Measurements from ENCODE around the gene RBM10. TPM values are rescaled to one million over a fixed set of nuclear protein-coding genes. Genes with fewer than 3 reads are reported as not detected.

RBM10 gene
- total RNA-seq, 2 experiments from 2014 or later = 44.9 to 45.6 TPM

- Histone ChIP-seq H3K4me1 (ENCODE audit: insufficient read depth, low read length, poor library complexity, severe bottlenecking) (peaks cover 26% of the 10 kb centered on the region), H3K27ac (ENCODE audit: low read depth, low read length, poor library complexity, severe bottlenecking) (peak within 1 kb of the TSS; percentile 80), H3K9me3 (ENCODE audit: low read length) (no peaks in the 10 kb centered on the region), H3K36me3 (ENCODE audit: insufficient read depth, low read length) (peaks cover 60% of the 10 kb centered on the region), H4K20me1 (ENCODE audit: insufficient read depth, low read length) (peaks cover 16% of the 10 kb centered on the region), H3K9me2 (ENCODE audit: insufficient read depth, low read length) (no peaks in the 10 kb centered on the region), H2AFZ (ENCODE audit: low read length) (peak within 1 kb of the TSS; percentile 49; the same call in 1 of the 2 replicates), H3K4me2 (ENCODE audit: low read length) (peak within 1 kb of the TSS; percentile 96), H3K79me2 (ENCODE audit: insufficient read depth, low read depth, low read length) (peaks cover 38% of the 10 kb centered on the region), H3K4me3 (ENCODE audit: low read depth, low read length, poor library complexity, severe bottlenecking) (peak within 1 kb of the TSS; percentile 98)
- ChIA-PET POLR2A (interaction anchor here (0.6 to 1.3 kb wide), 5 partner anchors 11 to 99 kb away, joined by 3 to 8 read pairs (median 3); no protein-coding TSS in a partner anchor), CTCF (ENCODE audit: unreplicated experiment) (no interaction called here)
- TF ChIP-seq, protein P1, sequence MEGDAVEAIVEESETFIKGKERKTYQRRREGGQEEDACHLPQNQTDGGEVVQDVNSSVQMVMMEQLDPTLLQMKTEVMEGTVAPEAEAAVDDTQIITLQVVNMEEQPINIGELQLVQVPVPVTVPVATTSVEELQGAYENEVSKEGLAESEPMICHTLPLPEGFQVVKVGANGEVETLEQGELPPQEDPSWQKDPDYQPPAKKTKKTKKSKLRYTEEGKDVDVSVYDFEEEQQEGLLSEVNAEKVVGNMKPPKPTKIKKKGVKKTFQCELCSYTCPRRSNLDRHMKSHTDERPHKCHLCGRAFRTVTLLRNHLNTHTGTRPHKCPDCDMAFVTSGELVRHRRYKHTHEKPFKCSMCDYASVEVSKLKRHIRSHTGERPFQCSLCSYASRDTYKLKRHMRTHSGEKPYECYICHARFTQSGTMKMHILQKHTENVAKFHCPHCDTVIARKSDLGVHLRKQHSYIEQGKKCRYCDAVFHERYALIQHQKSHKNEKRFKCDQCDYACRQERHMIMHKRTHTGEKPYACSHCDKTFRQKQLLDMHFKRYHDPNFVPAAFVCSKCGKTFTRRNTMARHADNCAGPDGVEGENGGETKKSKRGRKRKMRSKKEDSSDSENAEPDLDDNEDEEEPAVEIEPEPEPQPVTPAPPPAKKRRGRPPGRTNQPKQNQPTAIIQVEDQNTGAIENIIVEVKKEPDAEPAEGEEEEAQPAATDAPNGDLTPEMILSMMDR (conservative IDR thresholded peaks at IDR 0.05; ENCODE audit: low read length) = no peak
- TF ChIP-seq EZH2phosphoT487 (IDR thresholded peaks at IDR 0.05; ENCODE audit: borderline replicate concordance, low read depth, low read length) = no peak
- no TSS peak for BruUV-seq (replicated peaks)
- peak; percentile 83 for DNase-seq (ENCODE audit: low spot score)
- intact Hi-C loops (cut with micrococcal nuclease; ENCODE audit: unreplicated experiment) = loop anchor here (1.0 to 2.0 kb wide), 4 partner anchors 15 to 432 kb away; partner anchors contain the start of genes ELK1, UBA1 and USP11
Observed at GRCh38 chrX:47218280-47218919, 73.4 kb downstream of the RBM10 start, which contains the start of gene CDK16. Gene CDK16 (plus strand): TSS chrX:47218681. CDS start chrX:47223558, 4,877 bp downstream.

DNA sequence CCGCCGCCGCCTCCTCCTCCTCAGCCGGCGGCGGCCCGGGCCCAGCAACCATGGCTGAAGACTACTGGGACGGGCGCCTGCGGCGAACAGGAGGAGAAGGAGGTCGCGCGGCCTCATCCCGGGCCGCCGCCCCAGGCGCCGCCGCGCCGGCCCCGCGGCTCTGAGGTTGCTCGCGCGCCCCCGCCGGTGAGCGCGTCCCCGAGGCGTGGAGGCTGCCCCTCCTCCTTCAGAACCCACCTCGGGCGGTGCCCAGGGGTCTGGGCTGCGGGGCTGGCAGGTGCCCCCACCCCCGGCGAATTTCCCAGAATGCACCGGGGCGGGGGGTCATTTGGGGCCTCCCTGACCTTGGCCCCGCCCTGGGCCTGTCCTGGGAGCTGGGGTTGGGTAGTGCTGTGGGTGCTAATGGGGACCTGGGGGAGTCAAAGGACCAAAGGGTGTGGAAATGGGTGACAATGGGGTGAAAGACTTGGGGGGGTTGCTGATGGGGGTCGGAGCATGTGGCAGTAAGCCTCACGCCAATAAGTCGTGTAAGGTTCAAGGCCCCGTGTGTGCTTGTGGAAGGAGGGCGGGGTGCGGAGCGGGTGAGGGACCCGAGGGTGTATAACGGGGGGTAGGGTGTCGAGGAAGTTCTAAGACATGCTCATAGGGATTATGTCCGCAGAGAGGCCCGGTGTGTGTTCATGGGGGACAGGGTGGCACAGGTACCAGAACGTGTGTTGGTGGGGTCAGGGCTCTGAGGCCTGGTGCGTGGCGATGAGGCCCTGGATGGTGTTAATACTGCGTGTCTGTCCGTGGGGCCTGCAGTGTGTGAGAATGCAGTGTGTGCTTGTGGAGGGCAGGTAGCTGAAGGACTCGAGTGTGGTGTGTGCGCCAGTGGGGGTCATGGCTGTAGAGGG is 74.1 kb downstream of the RBM10 start:
- peaks cover 16% of the 10 kb centered on the region for H4K20me1 ChIP-seq (ENCODE audit: insufficient read depth, low read length)
- intact Hi-C loops (cut with micrococcal nuclease; ENCODE audit: unreplicated experiment) = loop anchor here (1.0 to 2.0 kb wide), 5 partner anchors 14 to 432 kb away; partner anchors contain the start of genes ELK1, UBA1 and USP11
- CTCF ChIA-PET (ENCODE audit: unreplicated experiment) = no interaction called here

More for the DNA sequence above, 74.1 kb downstream of the RBM10 start:
- Histone ChIP-seq H3K9me2 (ENCODE audit: insufficient read depth, low read length) (no peaks in the 10 kb centered on the region), H2AFZ (ENCODE audit: low read length) (no peak overlapping the region), H3K4me3 (ENCODE audit: low read depth, low read length, poor library complexity, severe bottlenecking) (peak overlapping the region; percentile 98), H3K27ac (ENCODE audit: low read depth, low read length, poor library complexity, severe bottlenecking) (peak overlapping the region; percentile 80), H3K79me2 (ENCODE audit: insufficient read depth, low read depth, low read length) (peaks cover 38% of the 10 kb centered on the region), H3K4me1 (ENCODE audit: insufficient read depth, low read length, poor library complexity, severe bottlenecking) (peaks cover 26% of the 10 kb centered on the region), H3K36me3 (ENCODE audit: insufficient read depth, low read length) (peaks cover 61% of the 10 kb centered on the region), H3K4me2 (ENCODE audit: low read length) (peak overlapping the region; percentile 96), H3K9me3 (ENCODE audit: low read length) (no peaks in the 10 kb centered on the region)
- TF ChIP-seq, protein P1 (conservative IDR thresholded peaks at IDR 0.05; ENCODE audit: low read length) = no peak
- TF ChIP-seq EZH2phosphoT487 (IDR thresholded peaks at IDR 0.05; ENCODE audit: borderline replicate concordance, low read depth, low read length) = no peak
- POLR2A ChIA-PET = no interaction called here
- BruUV-seq (replicated peaks) = no TSS peak
- DNase-seq (ENCODE audit: low spot score) = peak; percentile 57
